GM12864 (cell line): Measurements from ENCODE around the gene NEXN.
A peak's percentile ranks its signal among the peaks of the same experiment; 100 is the strongest.

Experiments used
- DNase-seq: peaks from one replicate; pipeline ENCODE4 v3.0.0-alpha.2; 2011; ENCODE audit warnings: low read depth
- H3K4me3 ChIP-seq: 2 replicates; pipeline ENCODE4 v1.5.1; 2011; ENCODE audit warnings: mild to moderate bottlenecking, low read depth, low read length, control low read depth
- CTCF ChIP-seq: IDR thresholded peaks from 2 replicates; pipeline ENCODE4 v1.5.1; 2011; ENCODE audit warnings: low read depth, mild to moderate bottlenecking, moderate library complexity, low read length, control low read depth, inconsistent platforms; ENCODE audit errors: missing control alignments

NEXN gene

GRCh38 chr1:77972080-77972479, 83.7 kb downstream of the NEXN start:
- no peak for DNase-seq
- TF ChIP-seq CTCF, result no peak
- no peak overlapping the region for H3K4me3 ChIP-seq

GRCh38 chr1:77975386-77975785, 87.0 kb downstream of the NEXN start:
- TF ChIP-seq CTCF, result no peak
- peak overlapping the region; percentile 71; the same call in 1 of the 2 replicates for H3K4me3 ChIP-seq
- no peak for DNase-seq

GRCh38 chr1:77975907-77976306, 87.5 kb downstream of the NEXN start:
- no peak for TF ChIP-seq CTCF
- peak overlapping the region; percentile 71 for H3K4me3 ChIP-seq
- DNase-seq, result no peak

- H3K4me3 ChIP-seq, result peak overlapping the region; percentile 71
- TF ChIP-seq CTCF, result no peak
- DNase-seq, result no peak
Measured at GRCh38 chr1:77976433-77977076, 88.1 kb downstream of the NEXN start.

- TF ChIP-seq CTCF, result no peak
- H3K4me3 ChIP-seq, result peak overlapping the region; percentile 71
- no peak for DNase-seq
Measured at GRCh38 chr1:77977989-77978292, 89.5 kb downstream of the NEXN start.

- H3K4me3 ChIP-seq, result peak overlapping the region; percentile 71
- DNase-seq, result peak; percentile 98
- TF ChIP-seq CTCF, result no peak
Measured at GRCh38 chr1:77978293-77978968, 90.0 kb downstream of the NEXN start.
